ENCODE data around the gene ZFYVE21.
A peak's percentile ranks its signal among the peaks of the same experiment; 100 is the strongest.

Gene ZFYVE21

DNA sequence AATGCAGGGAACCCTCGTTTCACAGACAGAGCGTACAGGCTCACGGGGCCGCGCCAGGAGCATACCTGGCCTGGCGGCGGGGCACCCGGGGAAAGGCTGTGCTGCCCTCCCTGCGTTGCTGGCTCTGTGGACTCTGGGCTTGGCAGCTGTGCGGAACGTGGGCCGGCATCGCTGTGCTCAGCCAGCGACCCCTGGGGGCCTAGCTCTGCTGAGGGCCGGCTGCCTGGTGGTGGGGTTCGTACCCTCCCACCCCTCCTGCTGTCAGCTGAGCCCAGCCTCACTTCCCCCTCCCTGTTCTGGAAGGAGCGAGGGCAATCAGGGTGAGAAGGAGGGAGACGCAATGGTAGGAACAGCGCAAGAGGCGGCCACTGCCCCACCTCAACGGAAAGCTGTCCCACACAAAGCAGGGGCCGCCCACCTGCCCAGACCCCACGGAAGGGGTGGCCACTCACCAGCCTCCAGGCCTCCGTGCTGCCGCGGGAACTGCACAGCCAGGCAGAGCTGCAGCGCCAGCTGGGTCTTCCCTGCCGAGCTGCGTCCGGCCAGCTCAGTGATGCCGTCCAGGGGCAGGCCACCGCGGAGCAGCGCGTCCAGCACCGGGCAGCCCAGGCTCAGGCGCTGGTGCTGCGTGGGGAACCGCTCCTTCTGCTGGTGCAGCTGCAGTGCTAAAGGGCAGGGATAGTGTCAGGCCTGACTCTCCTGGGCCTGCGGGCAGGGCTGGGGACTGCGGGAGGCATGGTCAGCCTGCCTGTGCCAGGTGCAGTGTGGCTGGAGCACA is 8.9 kb upstream of the ZFYVE21 start:
- Mint-ChIP-seq H3K27ac (no peak overlapping the region), H3K27me3 (no peaks in the 10 kb centered on the region), H3K4me1 (ENCODE audit: low read depth) (no peaks in the 10 kb centered on the region), H3K9me3 (no peaks in the 10 kb centered on the region), H3K36me3 (ENCODE audit: low read depth) (peaks cover 53% of the 10 kb centered on the region), H3K4me3 (no peak overlapping the region)

- H3K4me1 Mint-ChIP-seq (ENCODE audit: low read depth) = peaks cover under 1% of the 10 kb centered on the region
- no peaks in the 10 kb centered on the region for H3K27me3 Mint-ChIP-seq
- no peak overlapping the region for H3K27ac Mint-ChIP-seq
- peaks cover 48% of the 10 kb centered on the region for H3K36me3 Mint-ChIP-seq (ENCODE audit: low read depth)
- H3K4me3 Mint-ChIP-seq = no peak overlapping the region
- no peaks in the 10 kb centered on the region for H3K9me3 Mint-ChIP-seq
Measured at GRCh38 chr14:103707329-103708263, 8.0 kb upstream of the ZFYVE21 start.

GRCh38 chr14:103708750-103709187 is 6.8 kb upstream of the ZFYVE21 start:
- peaks cover 12% of the 10 kb centered on the region for H3K4me1 Mint-ChIP-seq (ENCODE audit: low read depth)
- H3K9me3 Mint-ChIP-seq = no peaks in the 10 kb centered on the region
- no peaks in the 10 kb centered on the region for H3K27me3 Mint-ChIP-seq
- peak overlapping the region; percentile 67 for H3K27ac Mint-ChIP-seq
- H3K36me3 Mint-ChIP-seq (ENCODE audit: low read depth) = peaks cover 39% of the 10 kb centered on the region
- no peak overlapping the region for H3K4me3 Mint-ChIP-seq

GRCh38 chr14:103709814-103710213 is 5.8 kb upstream of the ZFYVE21 start:
- Mint-ChIP-seq H3K4me1 (ENCODE audit: low read depth) (peaks cover 17% of the 10 kb centered on the region), H3K36me3 (ENCODE audit: low read depth) (peaks cover 35% of the 10 kb centered on the region), H3K27ac (no peak overlapping the region), H3K9me3 (no peaks in the 10 kb centered on the region), H3K4me3 (no peak overlapping the region), H3K27me3 (no peaks in the 10 kb centered on the region)

- Mint-ChIP-seq H3K9me3 (no peaks in the 10 kb centered on the region), H3K27me3 (no peaks in the 10 kb centered on the region), H3K4me3 (no peak overlapping the region), H3K4me1 (ENCODE audit: low read depth) (peaks cover 20% of the 10 kb centered on the region), H3K27ac (no peak overlapping the region), H3K36me3 (ENCODE audit: low read depth) (peaks cover 28% of the 10 kb centered on the region)
Measured at GRCh38 chr14:103710771-103711377, 4.7 kb upstream of the ZFYVE21 start.

DNA sequence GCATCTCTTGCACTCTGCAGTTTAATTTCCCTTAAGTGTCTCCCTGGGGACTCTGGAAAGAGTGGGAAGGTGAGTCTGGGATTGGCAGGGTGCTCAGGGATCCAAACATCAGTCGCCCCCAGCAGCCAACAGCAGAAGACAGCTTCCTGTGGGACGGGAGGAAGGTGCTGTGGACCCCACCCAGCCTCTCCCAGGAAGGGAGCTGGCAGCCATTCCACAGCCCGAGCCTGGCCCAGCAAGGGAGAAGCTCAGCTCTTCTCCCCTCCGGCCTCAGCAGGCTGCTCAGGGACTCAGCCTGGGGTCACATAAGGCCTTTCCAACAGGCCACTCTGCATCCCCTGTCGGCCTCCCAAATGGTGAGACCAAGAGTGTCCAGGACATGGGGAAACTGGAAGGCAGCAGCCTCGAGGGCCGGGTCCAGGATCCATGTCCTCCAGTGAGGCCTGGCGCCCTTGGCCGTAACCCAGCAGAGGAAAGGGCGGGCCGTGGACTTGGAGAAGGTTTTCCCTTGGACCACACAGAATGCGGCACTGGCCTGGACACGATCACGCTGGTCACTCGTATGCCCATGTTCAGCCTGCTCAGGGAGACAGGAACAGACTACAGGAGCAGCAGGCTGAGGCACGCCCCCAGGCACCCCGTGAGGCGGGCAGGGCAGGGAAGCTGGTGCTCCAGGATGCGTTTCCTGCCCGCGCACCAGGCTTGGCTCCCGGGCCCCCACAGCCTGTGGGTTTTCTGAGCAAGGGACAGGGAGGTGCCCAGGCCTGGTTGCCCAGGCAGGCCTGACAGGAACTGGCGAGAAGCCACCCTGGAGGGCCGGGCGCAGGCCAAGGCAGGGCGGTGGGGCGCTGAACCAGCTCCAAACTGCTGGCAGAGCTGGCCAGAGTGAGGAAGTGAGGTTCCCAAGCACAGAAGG is 3.8 kb upstream of the ZFYVE21 start:
- no peak overlapping the region for H3K4me3 Mint-ChIP-seq
- peak overlapping the region; percentile 36 for H3K27ac Mint-ChIP-seq
- H3K9me3 Mint-ChIP-seq = no peaks in the 10 kb centered on the region
- H3K36me3 Mint-ChIP-seq (ENCODE audit: low read depth) = peaks cover 28% of the 10 kb centered on the region
- H3K27me3 Mint-ChIP-seq = no peaks in the 10 kb centered on the region
- H3K4me1 Mint-ChIP-seq (ENCODE audit: low read depth) = peaks cover 23% of the 10 kb centered on the region

DNA sequence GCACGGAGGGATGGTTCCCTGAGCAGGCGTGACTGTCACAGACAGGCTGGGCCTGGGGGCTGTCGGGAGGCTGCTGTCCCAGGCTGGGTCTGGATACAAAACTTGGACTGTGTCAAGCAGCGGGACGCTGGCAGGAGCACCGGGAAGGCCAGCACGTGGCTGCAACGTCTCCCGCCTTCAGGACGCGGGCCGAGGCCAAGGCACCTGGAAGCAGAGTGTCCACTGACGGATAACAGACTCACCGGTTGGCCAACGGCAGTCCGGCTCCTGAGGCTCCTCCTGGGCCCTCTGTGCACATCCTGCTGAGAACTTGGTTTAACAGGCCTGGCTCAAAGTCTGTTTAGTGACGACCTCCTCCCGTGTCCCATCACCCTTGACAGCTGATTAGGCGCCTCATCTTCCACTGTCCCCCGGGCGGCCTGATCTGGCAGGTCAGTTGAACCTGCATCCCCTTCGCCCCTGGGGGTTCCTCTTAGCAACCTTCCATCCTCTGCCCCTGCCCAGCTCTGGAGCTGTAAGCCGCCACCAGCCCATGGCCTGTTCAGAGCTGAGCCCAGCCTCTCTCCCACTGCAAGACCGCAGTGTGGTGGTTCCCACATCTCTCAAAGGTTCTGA is 2.9 kb upstream of the ZFYVE21 start:
- peaks cover 31% of the 10 kb centered on the region for H3K4me1 Mint-ChIP-seq (ENCODE audit: low read depth)
- H3K27ac Mint-ChIP-seq = peak overlapping the region; percentile 36
- peaks cover 28% of the 10 kb centered on the region for H3K36me3 Mint-ChIP-seq (ENCODE audit: low read depth)
- H3K27me3 Mint-ChIP-seq = no peaks in the 10 kb centered on the region
- H3K9me3 Mint-ChIP-seq = no peaks in the 10 kb centered on the region
- H3K4me3 Mint-ChIP-seq = peak overlapping the region; percentile 6

DNA sequence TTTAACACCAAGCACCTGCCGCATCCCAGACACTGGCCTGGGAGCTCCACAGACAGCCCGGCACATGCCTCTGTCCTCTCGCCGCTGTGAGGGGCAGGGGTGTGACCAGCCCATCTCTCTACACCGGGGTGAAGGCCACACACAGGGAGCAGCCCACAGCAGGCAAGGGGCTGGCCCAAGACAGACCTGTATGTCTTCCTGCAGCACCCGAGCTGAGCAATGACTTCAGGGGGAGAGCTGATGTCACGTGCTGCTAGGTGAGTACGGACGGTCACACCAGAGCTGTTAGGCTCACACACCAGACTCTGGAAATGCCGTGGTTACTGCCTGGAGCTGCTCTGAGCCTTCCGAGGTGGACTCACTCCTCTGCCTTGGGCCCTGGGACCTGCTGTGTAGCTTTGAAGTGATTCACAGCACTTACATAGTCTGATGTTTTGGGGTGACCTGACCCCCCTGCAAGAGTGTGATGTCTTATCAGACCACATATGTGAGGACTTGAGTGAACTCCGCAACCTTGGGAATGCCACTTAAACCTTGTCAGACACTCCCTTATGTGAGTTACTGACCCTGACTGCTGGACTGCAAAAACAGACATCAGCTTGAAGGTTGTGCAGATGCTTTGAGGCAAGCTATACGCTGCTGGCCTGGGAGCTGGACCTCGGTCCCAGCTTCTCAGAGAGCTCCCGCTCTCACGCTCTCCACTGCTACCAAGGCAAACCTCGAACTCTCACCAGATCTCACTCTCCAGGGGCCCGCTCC is 2.1 kb upstream of the ZFYVE21 start:
- H3K27me3 Mint-ChIP-seq = no peaks in the 10 kb centered on the region
- peaks cover 25% of the 10 kb centered on the region for H3K36me3 Mint-ChIP-seq (ENCODE audit: low read depth)
- H3K4me3 Mint-ChIP-seq = peak overlapping the region; percentile 87
- H3K27ac Mint-ChIP-seq = peak overlapping the region; percentile 80
- no peaks in the 10 kb centered on the region for H3K9me3 Mint-ChIP-seq
- H3K4me1 Mint-ChIP-seq (ENCODE audit: low read depth) = peaks cover 34% of the 10 kb centered on the region

DNA sequence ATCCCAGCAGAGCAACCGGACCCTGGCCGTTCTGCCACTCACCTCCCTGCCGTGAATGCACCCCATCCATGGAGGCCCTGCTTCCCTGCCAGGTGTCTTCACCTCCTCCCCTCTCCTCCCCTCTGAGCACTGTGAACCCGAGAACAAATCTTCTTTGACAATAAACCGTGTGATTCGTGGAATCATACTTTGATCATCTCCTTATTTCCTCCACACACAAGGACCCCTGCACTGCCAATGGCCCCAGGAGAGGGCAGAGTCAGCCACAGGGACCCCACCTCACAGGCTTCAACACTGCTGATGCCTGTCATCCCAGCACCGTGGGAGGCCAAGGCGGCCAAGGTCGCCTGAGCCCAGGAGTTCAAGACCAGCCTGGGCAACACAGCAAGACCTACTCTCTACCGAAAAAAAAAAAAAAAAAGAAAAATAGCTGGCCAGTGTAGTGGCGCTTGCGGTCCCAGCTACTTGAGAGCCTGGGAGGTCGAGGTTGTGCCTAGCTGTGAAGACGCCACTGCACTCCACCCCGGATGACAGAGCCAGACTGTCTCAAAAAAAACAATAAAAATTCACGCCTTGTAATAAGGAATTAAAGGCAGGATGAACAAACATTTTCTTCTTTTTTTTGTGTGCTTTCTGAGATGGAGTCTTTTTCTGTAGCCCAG is 1.4 kb upstream of the ZFYVE21 start:
- Mint-ChIP-seq H3K27ac (peak overlapping the region; percentile 80), H3K9me3 (no peaks in the 10 kb centered on the region), H3K27me3 (no peaks in the 10 kb centered on the region), H3K4me1 (ENCODE audit: low read depth) (peaks cover 40% of the 10 kb centered on the region), H3K4me3 (peak overlapping the region; percentile 87), H3K36me3 (ENCODE audit: low read depth) (peaks cover 18% of the 10 kb centered on the region)

DNA sequence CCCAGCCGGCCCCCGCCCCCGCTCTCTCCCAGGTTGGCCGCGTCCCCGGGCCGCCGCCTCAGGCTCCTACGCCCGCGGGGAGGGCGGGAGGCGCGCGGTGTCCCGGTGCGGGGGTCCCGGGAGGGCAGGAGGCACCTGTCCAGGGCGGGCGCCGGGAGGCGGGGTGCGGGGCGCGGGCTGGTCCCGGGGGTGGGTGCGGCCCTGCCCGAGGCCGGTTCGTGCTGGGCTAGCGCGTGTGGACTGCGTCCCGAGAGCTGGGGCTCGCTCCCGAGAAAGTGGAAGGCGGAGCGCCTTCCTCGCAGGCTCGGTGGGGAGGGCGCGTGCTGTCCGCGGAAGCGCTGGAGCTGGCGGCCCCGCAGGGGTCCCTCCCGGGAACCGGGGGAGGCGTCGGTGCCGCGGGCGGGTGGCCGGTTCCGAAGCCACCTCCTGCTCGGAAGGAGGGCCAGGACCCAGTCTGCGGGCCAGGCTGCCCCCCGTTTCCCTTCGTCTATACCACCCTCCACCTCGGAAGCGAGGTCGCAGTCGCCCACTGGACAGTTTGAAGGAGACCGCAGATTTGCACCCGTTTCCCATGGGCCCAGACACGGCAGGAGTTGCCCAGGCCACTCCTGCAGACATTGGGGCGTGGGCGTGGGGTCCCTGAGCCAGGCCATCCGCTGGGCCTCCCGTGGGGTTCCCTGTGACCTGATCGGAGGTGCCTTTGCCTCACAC is 636 bp downstream of the ZFYVE21 start:
- no peak overlapping the region for H3K27ac Mint-ChIP-seq
- peak overlapping the region; percentile 87 for H3K4me3 Mint-ChIP-seq
- peaks cover 7% of the 10 kb centered on the region for H3K36me3 Mint-ChIP-seq (ENCODE audit: low read depth)
- no peaks in the 10 kb centered on the region for H3K9me3 Mint-ChIP-seq
- peaks cover 52% of the 10 kb centered on the region for H3K4me1 Mint-ChIP-seq (ENCODE audit: low read depth)
- H3K27me3 Mint-ChIP-seq = no peaks in the 10 kb centered on the region

- H3K36me3 Mint-ChIP-seq (ENCODE audit: low read depth) = peaks cover 7% of the 10 kb centered on the region
- peaks cover 59% of the 10 kb centered on the region for H3K4me1 Mint-ChIP-seq (ENCODE audit: low read depth)
- H3K27me3 Mint-ChIP-seq = no peaks in the 10 kb centered on the region
- H3K4me3 Mint-ChIP-seq = peak overlapping the region; percentile 87
- no peaks in the 10 kb centered on the region for H3K9me3 Mint-ChIP-seq
- H3K27ac Mint-ChIP-seq = no peak overlapping the region
Measured at GRCh38 chr14:103716899-103717411, 1.3 kb downstream of the ZFYVE21 start.

- no peaks in the 10 kb centered on the region for H3K27me3 Mint-ChIP-seq
- H3K4me3 Mint-ChIP-seq = no peak overlapping the region
- no peaks in the 10 kb centered on the region for H3K9me3 Mint-ChIP-seq
- H3K36me3 Mint-ChIP-seq (ENCODE audit: low read depth) = peaks cover 7% of the 10 kb centered on the region
- H3K27ac Mint-ChIP-seq = no peak overlapping the region
- peaks cover 50% of the 10 kb centered on the region for H3K4me1 Mint-ChIP-seq (ENCODE audit: low read depth)
Measured at GRCh38 chr14:103718572-103718971, 3.0 kb downstream of the ZFYVE21 start.
